Measurements from ENCODE around the gene CTSZ. TPM values are rescaled to one million over a fixed set of nuclear protein-coding genes. Genes with fewer than 3 reads are reported as not detected.
A peak's percentile ranks its signal among the peaks of the same experiment; 100 is the strongest.

The CTSZ gene
- total and polyA plus RNA-seq, 2 experiments from 2014 or later = 0.58 to 41.4 TPM

- peak overlapping the region; percentile 72 for H3K4me2 ChIP-seq
- 0 out of 2 replicates have a peak, but pooled peaks cover 3% of the 10 kb centered on the region for H3F3A ChIP-seq (replicated peaks; ENCODE audit: low read depth)
- H3K27me3 ChIP-seq (ENCODE audit: insufficient read depth) = 0 out of 2 replicates have a peak, but pooled peaks cover 4% of the 10 kb centered on the region
- no peak for DNase-seq (ENCODE audit: low spot score)
- peak; percentile 68 for ATAC-seq
- H3K9me2 ChIP-seq (ENCODE audit: insufficient read depth) = no peaks in the 10 kb centered on the region
- peak overlapping the region; percentile 5; the same call in 1 of the 2 replicates for H2AFZ ChIP-seq
- Mint-ChIP-seq H3K4me1 (peaks cover 13% of the 10 kb centered on the region; the same call in 2 of the 3 replicates), H3K36me3 (ENCODE audit: low read depth) (peaks cover 74% of the 10 kb centered on the region), H3K4me3 (peak overlapping the region; percentile 93), H3K9me3 (no peaks in the 10 kb centered on the region), H3K27me3 (ENCODE audit: insufficient read depth, low read depth, poor library complexity) (peaks cover 16% of the 10 kb centered on the region), H3K27ac (peak overlapping the region; percentile 82)
- no peak for TF ChIP-seq JUNB (IDR thresholded peaks at IDR 0.05; ENCODE audit: unreplicated experiment)
- no peak for TF ChIP-seq CREB1 (CRISPR knock-in tag; IDR thresholded peaks at IDR 0.05; ENCODE audit: low read depth)
- TF ChIP-seq ZNF114 (CRISPR knock-in tag; IDR thresholded peaks at IDR 0.05) = no peak
- TF ChIP-seq STAT1 (IDR thresholded peaks at IDR 0.05; ENCODE audit: unreplicated experiment) = no peak
- no peak for TF ChIP-seq ZNF462 (CRISPR knock-in tag; IDR thresholded peaks at IDR 0.05)
- no peak for TF ChIP-seq EZH2phosphoT487 (IDR thresholded peaks at IDR 0.05; ENCODE audit: unreplicated experiment)
- no peak for TF ChIP-seq POLR2AphosphoS5 (IDR thresholded peaks at IDR 0.05; ENCODE audit: low read depth)
- no peak for TF ChIP-seq CTCF (conservative IDR thresholded peaks at IDR 0.05; ENCODE audit: low read depth in 2 of 2)
- no peak for TF ChIP-seq ZNF331 (CRISPR knock-in tag; IDR thresholded peaks at IDR 0.05; ENCODE audit: low read depth)
- H3K4me3 ChIP-seq = peak overlapping the region; percentile 90
- H3K27ac ChIP-seq (ENCODE audit: low read depth) = peak overlapping the region; percentile 46; the same call in 1 of the 2 replicates
- H3K79me2 ChIP-seq (replicated peaks; ENCODE audit: insufficient read depth) = peaks cover 45% of the 10 kb centered on the region
- H3K4me1 ChIP-seq (ENCODE audit: insufficient read depth) = peaks cover 19% of the 10 kb centered on the region
- peaks cover 35% of the 10 kb centered on the region for H4K20me1 ChIP-seq (replicated peaks; ENCODE audit: insufficient read depth)
- H3K36me3 ChIP-seq (ENCODE audit: insufficient read depth) = peaks cover 51% of the 10 kb centered on the region
Observed at GRCh38 chr20:59032713-59033059, 25.6 kb upstream of the CTSZ start.
